Measurements from ENCODE around the gene VWA3B. TPM values are rescaled to one million over a fixed set of nuclear protein-coding genes. Genes with fewer than 3 reads are reported as not detected.

The VWA3B gene
- total and polyA plus RNA-seq, 2 donors from 2014 or later = 0.35 TPM; not detected in 1

- H3K9me3 ChIP-seq (ENCODE audit: control insufficient read depth in 2 of 3, insufficient read depth in 1 of 3, low read length in 3 of 3) = no peaks in the 10 kb centered on the region
- no peaks in the 10 kb centered on the region for H3K36me3 ChIP-seq (ENCODE audit: control insufficient read depth in 2 of 3, insufficient read depth in 3 of 3, low read length in 3 of 3)
- no peak overlapping the region for H3K4me3 ChIP-seq (ENCODE audit: low read length in 3 of 3)
- H3K27me3 ChIP-seq (ENCODE audit: control insufficient read depth, insufficient read depth, low read length) = no peaks in the 10 kb centered on the region
- H3K4me1 ChIP-seq (ENCODE audit: control insufficient read depth in 2 of 3, insufficient read depth in 2 of 3, low read depth in 1 of 3, low read length in 3 of 3) = no peaks in the 10 kb centered on the region
- H3K9ac ChIP-seq (ENCODE audit: low read length in 3 of 3) = no peak overlapping the region
- FAIRE-seq (no peak), DNase-seq (peak in 1 of 5 donors; percentile 14)
- intact Hi-C loops (cut with DNase I) = no loop called here
- H3K27ac ChIP-seq (ENCODE audit: low read depth in 2 of 2, low read length in 2 of 2) = no peak overlapping the region
- no peak for TF ChIP-seq CTCF (IDR thresholded peaks at IDR 0.05; ENCODE audit: borderline replicate concordance, extremely low read depth, insufficient read depth)
Observed at GRCh38 chr2:98063291-98063854, 23.6 kb upstream of the VWA3B start.

- FAIRE-seq (no peak), DNase-seq (no peak)
- no peak for TF ChIP-seq CTCF (IDR thresholded peaks at IDR 0.05; ENCODE audit: borderline replicate concordance, extremely low read depth, insufficient read depth)
- no peaks in the 10 kb centered on the region for H3K9me3 ChIP-seq (ENCODE audit: control insufficient read depth in 2 of 3, insufficient read depth in 1 of 3, low read length in 3 of 3)
- no peaks in the 10 kb centered on the region for H3K4me1 ChIP-seq (ENCODE audit: control insufficient read depth in 2 of 3, insufficient read depth in 2 of 3, low read depth in 1 of 3, low read length in 3 of 3)
- no peak overlapping the region for H3K27ac ChIP-seq (ENCODE audit: low read depth in 2 of 2, low read length in 2 of 2)
- no peaks in the 10 kb centered on the region for H3K36me3 ChIP-seq (ENCODE audit: control insufficient read depth in 2 of 3, insufficient read depth in 3 of 3, low read length in 3 of 3)
- no peak overlapping the region for H3K9ac ChIP-seq (ENCODE audit: low read length in 3 of 3)
- intact Hi-C loops (cut with DNase I) = no loop called here
- no peaks in the 10 kb centered on the region for H3K27me3 ChIP-seq (ENCODE audit: control insufficient read depth, insufficient read depth, low read length)
- H3K4me3 ChIP-seq (ENCODE audit: low read length in 3 of 3) = no peak overlapping the region
Observed at GRCh38 chr2:98065808-98066207, 21.2 kb upstream of the VWA3B start.

- Histone ChIP-seq H3K9ac (ENCODE audit: low read length in 3 of 3) (no peak overlapping the region), H3K27ac (ENCODE audit: low read depth in 2 of 2, low read length in 2 of 2) (no peak overlapping the region)
- no peak for FAIRE-seq
Observed at GRCh38 chr2:98067160-98067559, 19.8 kb upstream of the VWA3B start.

More at GRCh38 chr2:98067160-98067559, 19.8 kb upstream of the VWA3B start:
- Histone ChIP-seq H3K4me3 (ENCODE audit: low read length in 3 of 3) (no peak overlapping the region), H3K36me3 (ENCODE audit: control insufficient read depth in 2 of 3, insufficient read depth in 3 of 3, low read length in 3 of 3) (no peaks in the 10 kb centered on the region), H3K27me3 (ENCODE audit: control insufficient read depth, insufficient read depth, low read length) (no peaks in the 10 kb centered on the region), H3K9me3 (ENCODE audit: control insufficient read depth in 2 of 3, insufficient read depth in 1 of 3, low read length in 3 of 3) (no peaks in the 10 kb centered on the region), H3K4me1 (ENCODE audit: control insufficient read depth in 2 of 3, insufficient read depth in 2 of 3, low read depth in 1 of 3, low read length in 3 of 3) (no peaks in the 10 kb centered on the region)
- no peak for TF ChIP-seq CTCF (IDR thresholded peaks at IDR 0.05; ENCODE audit: borderline replicate concordance, extremely low read depth, insufficient read depth)
- intact Hi-C loops (cut with DNase I) = no loop called here
- DNase-seq = peak in 1 of 5 donors; percentile 8

Measured in kidney (tissue), 14 donors.